AG04450 (cell line): ENCODE results near the gene TNS3. TPM values are rescaled to one million over a fixed set of nuclear protein-coding genes. Genes with fewer than 3 reads are reported as not detected.

Experiments
- CTCF ChIA-PET: fragments of 300-600, 350-600 bp; formaldehyde crosslinking; extraction: SDS; loops from one replicate; lab custom pipeline; 2022; ENCODE audit warnings: antibody characterized with exemption, inconsistent platforms; lab: Charles Lee
- POLR2A ChIA-PET: fragments of 350-600 bp; formaldehyde crosslinking; extraction: SDS; loops from one replicate; lab custom pipeline; 2021; ENCODE audit warnings: antibody characterized with exemption, inconsistent platforms; lab: Yijun Ruan, JAX
- DNase-seq: peaks from one replicate; pipeline ENCODE4 v3.0.0-alpha.2; 2011; ENCODE audit warnings: low read depth, low spot score
- H3K27ac ChIP-seq: one replicate; pipeline ENCODE4 v1.5.1; 2012; ENCODE audit warnings: low read depth, low read length, control low read depth
- H3K27me3 ChIP-seq: one replicate; pipeline ENCODE4 v1.6.0; 2012; ENCODE audit warnings: low read length; ENCODE audit not compliant: control insufficient read depth, insufficient read depth
- H3K4me3 ChIP-seq: 2 replicates; pipeline ENCODE4 v1.5.1; 2011; ENCODE audit warnings: mild to moderate bottlenecking, low read depth, low read length, control low read depth
- H3K9me3 ChIP-seq: 2 replicates; pipeline ENCODE4 v1.5.1; 2012; ENCODE audit warnings: low read length; ENCODE audit not compliant: control insufficient read depth, insufficient read depth
- CTCF ChIP-seq: IDR thresholded peaks from 2 replicates; pipeline ENCODE4 v1.5.1; 2011; ENCODE audit warnings: low read depth, low read length, control low read depth, inconsistent platforms
- polyA plus RNA-seq: library from polyadenylated mRNA; depleted of rRNA; stranded (reverse); fragments of >200 nt; gene quantifications from 2 replicates; pipeline ENCODE4 v1.2.3, GENCODE V29; 2011

The TNS3 gene
- polyA plus RNA-seq, 1 experiment, result 131 TPM

- no peak overlapping the region for H3K4me3 ChIP-seq
- DNase-seq, result no peak
- H3K9me3 ChIP-seq, result no peaks in the 10 kb centered on the region
- ChIA-PET CTCF (no interaction called here), POLR2A (no interaction called here)
- no peak overlapping the region for H3K27ac ChIP-seq
- TF ChIP-seq CTCF, result no peak
- H3K27me3 ChIP-seq, result no peaks in the 10 kb centered on the region
Measured at GRCh38 chr7:47330561-47331178, 251.2 kb downstream of the TNS3 start.

DNA sequence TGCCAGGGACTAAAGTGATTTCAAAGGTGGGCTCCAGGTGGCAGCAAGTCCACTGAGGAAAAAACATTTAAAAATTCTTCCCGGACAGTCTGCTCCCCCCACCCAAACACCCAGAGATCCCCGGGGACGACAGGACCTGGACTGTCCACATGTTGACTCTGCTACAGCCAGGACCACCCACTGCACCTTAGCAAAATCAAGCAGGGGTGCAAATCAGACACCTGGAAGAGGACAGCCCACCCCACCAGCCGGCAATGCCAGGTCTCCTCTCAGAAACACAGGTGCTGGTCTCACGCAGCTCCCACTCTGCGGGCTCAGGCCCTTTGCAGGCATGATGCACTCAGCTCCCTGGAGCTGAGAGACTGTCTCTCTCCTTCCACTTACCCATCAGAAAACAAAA, 251.9 kb downstream of the TNS3 start:
- no peak overlapping the region for H3K27ac ChIP-seq
- ChIA-PET POLR2A (no interaction called here), CTCF (no interaction called here)

DNA sequence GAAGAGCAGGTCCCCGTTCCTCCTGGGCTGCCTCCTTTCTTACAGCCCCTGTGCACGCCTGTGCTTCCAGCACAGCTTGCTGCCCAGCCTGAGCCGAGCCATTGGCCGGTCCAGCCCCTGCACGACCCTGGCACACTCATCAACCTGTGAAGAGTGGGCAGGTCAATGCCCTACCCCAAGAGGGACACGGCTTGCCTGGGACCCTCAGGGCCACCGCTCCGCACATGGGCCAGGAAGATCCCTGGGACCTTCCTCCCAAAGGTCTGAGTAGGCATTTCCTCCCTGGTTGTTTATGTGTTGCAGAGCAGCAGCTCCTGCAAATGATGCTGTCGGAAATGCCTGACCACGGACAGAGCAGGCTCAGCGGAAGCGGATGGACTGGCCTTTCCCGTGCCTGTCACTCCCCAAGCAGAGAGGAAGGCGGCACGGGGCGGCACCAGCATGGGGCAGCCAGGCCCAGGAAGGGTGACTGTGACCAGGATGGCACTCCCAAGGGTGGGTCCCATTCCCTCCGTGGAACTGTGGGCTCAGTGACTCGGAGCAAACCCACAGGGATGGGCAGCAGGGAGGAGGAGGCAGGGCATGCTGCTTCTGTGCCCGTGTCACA, 252.5 kb downstream of the TNS3 start:
- CTCF ChIA-PET, result no interaction called here
- H3K27ac ChIP-seq, result peak overlapping the region; percentile 47

More for the DNA sequence above, 251.9 kb downstream of the TNS3 start:
- no peak overlapping the region for H3K4me3 ChIP-seq
- no peak for TF ChIP-seq CTCF
- no peaks in the 10 kb centered on the region for H3K9me3 ChIP-seq
- DNase-seq, result no peak
- no peaks in the 10 kb centered on the region for H3K27me3 ChIP-seq

GRCh38 chr7:47328392-47329319, 253.3 kb downstream of the TNS3 start:
- H3K9me3 ChIP-seq, result no peaks in the 10 kb centered on the region
- no peak for TF ChIP-seq CTCF
- H3K27me3 ChIP-seq, result no peaks in the 10 kb centered on the region
- no peak for DNase-seq
- H3K4me3 ChIP-seq, result peak overlapping the region; percentile 27; the same call in 1 of the 2 replicates
- CTCF ChIA-PET, result no interaction called here
- H3K27ac ChIP-seq, result peak overlapping the region; percentile 75
- POLR2A ChIA-PET, result interaction anchor here (1.0 to 1.8 kb wide), 4 partner anchors 7 to 51 kb away, joined by 3 to 6 read pairs (median 4); no protein-coding TSS in a partner anchor

More for the DNA sequence above, 252.5 kb downstream of the TNS3 start:
- Histone ChIP-seq H3K9me3 (no peaks in the 10 kb centered on the region), H3K4me3 (no peak overlapping the region), H3K27me3 (no peaks in the 10 kb centered on the region)
- no peak for TF ChIP-seq CTCF
- POLR2A ChIA-PET, result no interaction called here
- DNase-seq, result no peak
